DMS79 (cell line): ENCODE results near the gene SORT1.
A peak's percentile ranks its signal among the peaks of the same experiment; 100 is the strongest.
"Not testable (repeated sequence)": the region's sequence is repeated elsewhere in the genome, so short reads cannot be mapped to it uniquely, and the experiment has no call there.

Experiments
- DNase-seq: peaks from one replicate; lab custom pipeline; 2025; lab: John Stamatoyannopoulos, UW

The SORT1 gene

DNA sequence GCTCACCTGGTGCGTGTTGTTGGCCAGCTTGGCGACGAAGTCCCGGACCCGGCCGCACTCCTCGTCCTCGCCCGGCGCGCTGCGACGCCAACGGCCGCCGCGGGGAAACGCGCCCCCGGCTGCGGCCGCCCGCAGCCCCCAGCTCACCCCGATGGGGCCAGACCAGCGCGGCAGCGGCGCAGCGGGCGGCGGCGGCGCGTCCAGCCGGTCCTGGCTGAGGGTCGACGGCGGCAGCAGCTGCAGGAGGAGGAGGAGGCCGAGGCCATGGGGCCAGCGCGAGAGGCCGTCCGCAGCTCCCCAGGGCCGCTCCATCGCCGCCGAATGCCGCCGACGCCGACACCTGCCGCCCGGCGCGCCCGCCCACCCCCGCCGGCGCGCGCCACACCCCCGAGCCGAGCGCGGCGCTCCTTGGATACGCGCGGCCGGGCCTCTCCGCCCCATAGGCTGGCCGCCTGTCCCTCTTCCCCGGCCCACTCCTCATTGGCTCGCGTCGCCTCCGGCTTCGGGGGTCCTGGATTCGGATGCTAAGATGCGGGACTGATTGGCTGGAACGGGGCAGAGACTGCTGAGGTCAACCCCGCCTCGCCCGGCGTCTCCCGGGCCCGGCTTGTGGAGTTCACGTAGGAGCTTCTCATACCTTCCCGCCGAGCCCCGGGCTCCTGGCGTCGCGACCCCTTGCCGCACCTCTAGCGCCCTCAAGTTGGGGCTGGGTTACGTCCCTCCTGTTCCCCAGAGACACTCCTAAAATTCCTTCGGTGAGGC lies at the start of gene SORT1:
SORT1 (minus strand) TSS at position 338 of the 762 bp plus-strand sequence; CDS start at position 312, 26 bp downstream.
- DNase-seq: peak; percentile 95

DNA sequence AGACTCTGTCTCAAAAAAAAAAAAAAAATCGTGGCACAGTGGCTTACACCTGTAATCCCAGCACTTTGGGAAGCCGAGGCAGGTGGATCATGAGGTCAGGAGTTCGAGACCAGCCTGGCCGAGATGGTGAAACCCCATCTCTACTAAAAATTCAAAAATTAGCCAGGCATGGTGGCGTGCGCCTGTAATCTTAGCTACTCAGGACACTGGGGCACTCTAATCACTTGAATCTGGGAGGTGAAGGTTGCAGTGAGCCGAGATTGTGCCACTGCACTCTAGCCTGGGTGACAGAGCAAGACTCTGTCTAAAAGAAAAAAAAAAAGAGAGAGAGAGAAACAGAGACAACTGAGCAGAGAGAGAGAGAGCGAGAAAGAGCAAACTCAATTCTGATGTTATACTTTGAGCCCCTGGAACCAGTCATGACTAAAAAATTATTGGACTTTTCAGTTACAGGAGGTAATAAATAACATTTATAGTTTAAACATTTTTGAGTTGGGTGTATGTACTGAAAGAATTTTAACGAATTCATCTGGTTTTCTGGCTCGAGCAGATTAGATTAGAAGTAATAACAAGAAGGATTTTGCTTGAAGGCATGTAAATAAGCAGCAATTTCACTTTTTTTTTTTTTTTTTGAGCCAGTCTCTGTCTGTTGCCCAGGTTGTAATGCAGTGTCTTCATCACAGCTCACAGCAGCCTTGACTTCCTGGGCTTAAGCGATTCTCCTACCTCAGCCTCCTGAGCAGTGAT lies 48.4 kb upstream of the SORT1 start:
- not testable (repeated sequence) for DNase-seq

DNA sequence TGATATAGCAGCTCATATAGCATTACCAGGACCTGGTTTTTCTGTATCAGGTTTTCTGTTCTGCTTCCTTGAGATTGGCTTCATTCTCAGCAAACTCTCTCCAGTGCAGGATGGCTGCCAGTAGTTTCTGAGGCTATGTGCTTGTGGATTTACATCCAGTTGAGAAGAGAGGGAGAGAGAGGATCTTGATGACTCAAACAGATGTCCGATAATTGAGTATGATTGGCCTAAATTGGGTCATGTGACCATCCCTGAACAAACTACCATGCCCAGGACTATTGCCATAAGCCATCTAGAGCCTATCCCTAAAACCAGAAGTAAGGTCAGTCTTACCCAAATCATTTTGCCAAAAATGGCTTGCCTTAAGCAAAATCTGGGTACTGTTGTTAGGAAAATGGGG lies 46.6 kb upstream of the SORT1 start:
- DNase-seq: no peak

DNA sequence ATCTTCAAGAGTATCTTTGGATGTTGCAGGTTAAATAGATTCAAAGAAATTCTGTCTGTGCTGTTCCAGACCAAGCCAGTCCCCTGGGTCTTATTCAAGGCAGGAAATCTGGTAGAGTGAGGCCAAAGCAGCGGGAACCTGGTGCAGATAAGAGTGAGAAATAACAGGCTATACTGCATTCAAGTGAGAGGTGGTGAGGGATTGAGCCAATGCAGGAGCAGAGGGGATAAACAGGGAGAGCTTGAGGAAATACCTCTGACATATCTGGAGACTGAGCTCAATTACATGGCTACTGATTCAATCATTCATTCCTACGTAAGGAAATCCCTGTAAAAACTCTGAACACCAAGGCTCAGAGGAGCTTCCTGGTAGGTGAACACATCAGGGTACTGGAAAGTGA lies 45.8 kb upstream of the SORT1 start:
- no peak for DNase-seq

DNA sequence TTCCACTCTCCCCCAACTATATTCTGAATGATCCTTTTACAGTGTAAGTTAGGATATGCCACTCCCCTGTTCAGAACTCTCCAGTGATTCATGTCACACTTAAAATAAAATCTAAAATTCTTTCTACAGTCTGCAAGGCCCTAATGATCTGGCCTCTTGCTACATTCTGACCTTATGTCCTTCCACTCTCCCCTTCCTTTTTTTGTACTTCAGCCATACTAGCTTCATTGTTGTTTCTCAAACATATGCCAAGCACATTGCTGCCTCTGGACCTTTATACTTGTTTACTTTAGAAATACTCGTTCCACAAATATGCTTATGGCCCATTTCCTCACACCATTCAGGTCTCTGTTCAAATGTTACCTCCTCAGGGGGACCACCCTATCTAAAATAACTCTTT lies 43.4 kb upstream of the SORT1 start:
- DNase-seq: no peak

DNA sequence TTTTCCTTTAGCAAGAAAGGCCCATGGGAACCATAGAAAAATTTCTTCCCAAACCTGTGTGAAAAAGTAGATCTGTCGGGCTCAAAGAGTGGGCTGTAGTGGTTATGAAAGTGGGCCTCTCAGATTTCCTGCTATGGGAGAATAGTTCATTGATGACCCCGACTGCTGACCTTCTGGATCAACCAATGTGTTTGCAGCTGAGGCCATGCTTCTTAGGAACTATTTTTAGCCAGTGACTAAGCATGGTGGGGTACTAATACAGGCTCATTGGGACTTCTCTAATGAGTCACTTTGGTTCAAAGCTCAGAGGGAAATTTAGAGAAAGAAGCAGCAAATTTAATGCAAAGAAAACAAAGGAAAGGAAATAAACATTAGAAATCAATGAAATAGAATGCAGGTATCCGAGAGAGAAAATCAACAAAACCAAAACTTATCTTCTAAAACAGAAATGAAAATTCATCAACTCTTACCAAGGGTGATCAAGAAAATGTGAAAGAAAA lies 41.1 kb upstream of the SORT1 start:
- no peak for DNase-seq

DNA sequence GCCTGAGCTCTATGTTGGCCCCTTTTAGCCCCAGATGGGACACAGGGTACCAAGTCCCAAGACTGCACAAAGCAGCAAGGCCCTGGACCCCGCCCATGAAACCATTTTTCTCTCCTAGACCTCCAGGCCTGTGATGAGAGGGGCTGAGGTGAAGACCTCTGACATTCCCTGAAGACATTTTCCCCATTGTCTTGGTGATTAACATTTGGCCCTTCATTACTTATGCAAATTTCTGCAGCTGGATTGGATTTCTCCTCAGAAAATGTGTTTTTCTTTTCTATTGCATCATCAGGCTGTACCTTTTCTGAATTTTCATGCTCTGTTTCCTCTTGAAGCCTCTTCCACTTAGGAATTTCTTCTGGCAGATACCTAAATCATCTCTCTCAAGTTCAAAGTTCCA lies 36.8 kb upstream of the SORT1 start:
- DNase-seq: no peak

DNA sequence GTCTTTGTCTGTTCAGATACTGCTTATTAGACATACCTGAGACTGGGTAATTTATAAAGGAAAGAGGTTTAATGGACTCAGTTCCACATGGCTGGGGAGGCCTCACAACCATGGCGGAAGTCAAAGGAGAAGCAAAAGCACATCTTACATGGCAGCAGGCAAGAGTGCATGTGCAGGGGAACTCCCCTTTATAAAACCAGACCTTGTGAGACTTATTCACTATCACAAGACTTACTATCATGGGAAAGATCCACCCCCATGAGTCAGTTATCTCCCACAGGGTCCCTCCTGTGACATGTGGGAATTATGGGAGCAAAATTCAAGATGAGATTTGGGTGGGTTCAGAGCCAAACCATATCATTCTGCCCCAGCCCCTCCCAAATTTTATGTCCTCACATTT lies 35.6 kb upstream of the SORT1 start:
- no peak for DNase-seq

DNA sequence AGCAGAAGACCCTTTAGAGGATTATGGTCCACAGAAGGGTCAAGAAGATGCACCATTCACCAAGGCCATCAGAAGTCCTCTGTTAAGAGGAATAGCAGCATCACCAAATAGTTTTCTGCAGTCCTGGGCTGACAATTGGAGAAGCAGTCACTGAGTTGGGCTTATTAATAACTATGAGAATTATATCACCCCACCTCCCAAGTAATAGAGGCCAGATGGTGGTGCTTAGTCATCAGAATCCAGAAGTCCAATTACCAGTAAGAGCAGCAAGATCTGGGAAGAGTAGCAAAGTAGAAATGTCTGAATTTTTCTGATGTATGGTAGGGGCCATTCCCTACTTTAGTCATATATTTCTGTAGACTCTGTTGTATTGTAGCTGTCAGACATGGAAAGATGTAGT lies 34.6 kb upstream of the SORT1 start:
- DNase-seq: no peak

DNA sequence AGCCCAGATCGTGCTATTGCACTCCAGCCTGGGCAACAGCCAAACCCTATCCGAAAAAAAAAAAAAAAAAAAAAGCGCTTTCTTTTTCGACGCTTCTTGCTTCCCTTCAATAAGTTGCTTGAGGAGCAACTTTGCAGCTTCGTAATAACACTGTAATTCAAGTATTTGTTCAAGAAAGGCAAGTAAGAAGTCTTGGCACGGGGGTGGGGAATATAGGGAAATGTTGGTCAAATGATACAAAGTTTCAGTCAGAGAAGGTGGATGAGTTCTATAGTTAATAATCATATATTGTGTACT lies 29.4 kb upstream of the SORT1 start:
- no peak for DNase-seq

DNA sequence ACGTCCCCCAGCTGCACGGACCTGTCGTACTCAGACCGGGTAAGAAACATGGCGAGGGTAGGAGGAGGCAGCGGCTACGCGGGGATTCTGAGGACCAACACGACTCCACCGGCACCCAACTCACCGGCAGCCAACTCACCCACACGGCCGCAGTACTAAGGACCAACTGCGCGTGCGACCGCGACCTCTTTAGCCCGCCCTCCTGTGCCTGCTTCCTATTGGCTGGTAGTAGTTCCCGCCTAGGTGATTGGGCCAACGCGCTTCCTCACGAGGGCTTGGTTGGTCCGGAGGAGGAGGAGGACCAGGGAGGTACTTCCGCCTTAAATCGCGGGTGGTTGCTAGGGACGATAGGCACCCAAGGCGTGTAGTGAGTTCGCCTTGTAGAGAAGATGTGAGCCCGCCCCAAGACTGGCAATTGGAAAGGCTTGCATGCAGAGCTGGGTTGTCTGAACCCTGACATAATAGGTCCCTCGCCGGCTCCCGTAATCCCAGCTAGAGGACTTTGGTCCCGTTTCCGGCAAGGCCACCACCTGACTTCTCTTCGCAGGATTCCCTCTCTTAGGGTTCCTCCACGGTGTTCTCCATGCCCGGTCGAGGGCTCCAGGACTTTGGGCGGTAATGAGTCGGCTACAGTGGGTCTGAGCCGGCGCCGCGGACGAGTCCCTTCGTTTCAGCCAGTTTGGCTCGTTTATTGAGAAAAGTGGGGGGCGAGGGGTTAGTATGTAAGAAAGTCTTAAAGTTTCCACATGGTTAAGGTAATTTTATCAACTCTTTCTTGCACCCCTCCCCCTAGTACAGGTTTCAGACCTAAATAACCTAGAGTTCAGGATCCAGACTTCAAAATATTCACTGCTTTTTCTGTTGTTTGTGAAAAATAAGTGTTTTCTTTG lies 28.8 kb upstream of the SORT1 start, which contains the start of gene PSMA5:
PSMA5 (minus strand) TSS at position 168 of the 890 bp plus-strand sequence; CDS start at position 50, 118 bp downstream.
- DNase-seq: peak; percentile 99

DNA sequence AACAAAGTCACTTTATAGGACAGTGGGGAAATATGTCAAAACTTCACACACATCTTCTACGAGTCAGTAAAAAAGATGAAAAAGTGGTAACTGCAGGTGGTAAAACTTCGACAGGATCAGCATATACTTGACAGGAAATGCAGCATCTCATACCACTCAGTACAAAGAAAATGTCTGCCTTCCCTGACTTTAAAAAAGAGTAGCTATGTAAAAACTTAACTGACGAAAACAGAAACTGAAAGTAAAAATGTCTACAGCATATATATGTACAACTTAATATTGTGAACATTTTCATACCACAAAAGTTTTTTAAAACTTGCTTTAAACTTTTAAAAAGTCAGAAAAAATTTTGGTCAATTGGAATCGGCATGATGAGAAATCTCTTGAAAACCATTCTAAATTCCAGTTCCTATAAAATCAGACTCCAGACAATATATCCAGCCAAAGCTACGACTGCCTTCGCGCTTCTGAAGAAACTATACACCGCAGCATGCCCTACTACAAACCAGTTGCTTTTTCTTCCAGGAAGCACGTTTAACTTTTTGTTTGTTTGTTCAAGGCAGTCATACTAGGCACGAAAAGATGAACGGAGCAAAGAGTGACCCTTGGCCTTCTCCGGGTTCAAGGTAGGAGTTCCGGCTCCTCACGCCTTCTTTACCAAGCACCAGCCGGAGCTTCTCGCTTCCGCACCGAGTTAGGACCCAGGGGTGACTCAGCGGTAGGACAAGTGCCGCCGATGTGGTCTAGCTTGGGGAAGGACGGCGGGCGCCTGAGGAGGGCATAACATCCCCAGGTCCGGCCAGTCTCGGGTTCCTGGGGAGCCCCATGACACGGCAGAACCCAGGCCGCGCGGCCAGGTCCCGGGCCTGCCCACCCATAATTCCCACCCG lies 27.9 kb upstream of the SORT1 start:
- DNase-seq: peak; percentile 69

DNA sequence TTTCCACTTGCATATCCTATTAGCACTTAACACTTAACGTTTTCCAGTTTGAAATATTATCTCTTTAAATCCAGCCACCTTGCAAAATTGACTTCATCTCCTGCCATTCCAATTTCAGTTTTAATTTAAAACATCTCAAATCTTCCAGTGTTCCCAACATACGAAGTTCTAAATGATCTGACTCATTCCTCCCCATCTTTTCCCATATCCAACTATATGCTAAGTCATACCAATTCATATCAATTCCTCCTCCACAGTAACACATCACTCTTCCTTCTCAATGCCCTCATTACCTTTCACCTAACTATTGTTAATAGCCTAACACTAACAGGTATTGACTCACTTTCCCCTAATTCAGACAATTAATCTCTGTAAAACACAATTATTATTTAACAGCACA lies 25.8 kb upstream of the SORT1 start:
- DNase-seq: no peak

DNA sequence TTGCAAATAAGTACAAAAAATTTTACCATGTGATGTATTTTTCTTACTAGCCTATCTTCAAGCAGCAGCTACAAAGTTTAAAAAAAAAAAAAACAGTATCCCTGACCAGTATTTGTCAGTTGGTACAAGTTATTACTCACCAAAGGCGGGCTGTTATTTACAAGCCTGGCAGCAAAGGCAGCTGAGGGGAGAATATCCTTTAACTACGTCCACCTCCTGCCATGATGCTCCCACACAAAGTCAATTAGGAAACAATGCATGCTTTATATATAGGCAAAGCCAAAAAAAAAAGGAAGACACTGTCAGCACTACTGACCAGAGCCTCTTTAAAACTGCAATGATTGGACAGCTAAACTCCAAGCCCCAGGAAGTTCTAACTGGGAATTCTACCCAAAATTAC lies 14.8 kb upstream of the SORT1 start:
- DNase-seq: no peak

DNA sequence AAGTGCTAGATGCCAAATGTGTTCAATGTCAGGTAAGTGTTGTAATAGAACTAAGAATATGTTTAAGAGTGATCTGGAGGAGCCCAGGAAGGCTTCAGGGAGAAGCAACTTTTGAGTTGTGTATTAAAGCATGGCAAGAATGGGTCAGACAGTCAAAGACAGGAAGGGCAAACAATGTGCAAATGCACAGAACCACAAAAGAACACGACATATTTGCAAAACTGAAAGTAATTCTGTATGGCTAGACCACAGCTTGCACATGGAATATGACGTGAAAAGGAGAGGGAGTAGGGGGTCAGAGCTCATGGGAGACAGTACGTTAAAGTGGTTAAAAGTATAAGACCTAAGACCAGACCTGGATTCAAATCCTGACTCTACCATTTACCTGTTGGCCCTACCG lies 7.1 kb upstream of the SORT1 start:
- DNase-seq: no peak

DNA sequence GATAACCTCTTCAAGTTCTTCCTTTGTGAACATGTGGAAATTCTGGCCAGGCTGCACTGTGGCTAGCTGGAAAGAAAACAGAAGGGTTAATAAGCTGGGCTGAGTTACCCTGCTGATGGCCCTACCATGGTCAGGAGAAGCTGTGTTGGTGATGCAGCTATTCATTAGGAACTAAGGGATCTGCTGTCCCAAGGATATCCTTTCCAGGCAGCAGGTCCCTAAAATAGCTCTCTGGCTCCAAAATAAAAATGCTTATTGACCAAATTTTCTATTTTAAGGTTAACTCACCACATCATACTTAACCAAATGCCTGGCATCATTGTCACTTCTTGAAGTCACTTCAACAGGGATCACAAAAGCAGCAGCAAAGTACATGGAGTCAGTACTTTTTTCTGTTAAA lies 4.3 kb upstream of the SORT1 start:
- no peak for DNase-seq

DNA sequence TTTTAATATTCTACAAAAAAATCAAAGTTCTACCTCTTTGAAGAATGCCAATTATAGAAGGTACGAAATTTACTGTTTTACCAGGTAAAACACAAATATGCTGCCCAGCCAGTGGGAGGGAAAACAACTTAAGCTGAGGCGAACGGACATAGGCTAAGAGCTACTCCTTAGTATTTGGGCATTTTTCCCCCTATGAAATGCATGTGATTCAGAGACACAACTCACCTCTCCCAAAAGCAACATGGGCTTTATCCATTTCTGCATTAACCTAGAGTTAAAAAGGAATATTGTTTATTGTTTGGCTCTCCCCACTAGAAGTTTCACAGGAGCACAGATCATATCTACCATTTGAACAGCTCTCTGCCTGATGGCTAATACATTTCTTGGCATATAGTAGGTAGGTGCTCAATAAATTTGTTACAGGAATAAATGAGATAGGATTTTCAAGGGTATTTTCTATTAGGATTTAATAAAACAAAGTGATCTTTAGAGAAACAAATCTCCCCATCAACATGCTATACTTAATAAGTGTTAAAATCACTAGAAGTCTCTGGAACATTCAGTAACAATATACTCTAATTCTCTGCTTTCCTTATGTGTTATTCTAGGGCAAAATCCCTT lies 2.4 kb upstream of the SORT1 start:
- no peak for DNase-seq

DNA sequence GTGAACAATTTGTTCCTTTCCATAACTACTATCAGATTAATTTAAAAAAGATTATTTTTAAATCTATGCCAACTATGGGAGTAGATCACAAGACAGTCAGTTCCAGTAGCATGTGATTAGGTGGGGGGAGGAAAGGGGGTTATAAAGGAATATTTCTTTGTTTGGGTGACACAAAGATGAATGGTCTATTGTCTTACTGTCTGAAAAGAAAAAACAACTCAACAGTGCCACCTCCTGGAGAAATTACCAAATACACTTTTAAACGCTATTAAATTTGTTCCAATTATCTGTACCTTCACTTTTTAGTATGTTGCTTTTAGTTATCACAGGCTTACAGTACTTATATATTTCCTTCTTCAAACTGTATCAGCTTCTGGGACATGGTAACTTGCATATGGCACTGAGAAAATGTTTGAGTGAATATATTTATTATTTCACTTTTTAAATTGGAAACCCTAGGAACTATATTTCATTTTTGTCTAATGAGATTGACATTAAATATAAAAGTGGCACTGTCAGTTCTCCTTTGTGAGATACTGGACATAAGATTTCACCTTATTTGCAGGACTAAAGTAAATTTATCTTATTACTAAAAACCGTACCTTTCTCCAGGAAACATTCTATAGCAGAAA lies 1.7 kb upstream of the SORT1 start:
- DNase-seq: peak; percentile 27

DNA sequence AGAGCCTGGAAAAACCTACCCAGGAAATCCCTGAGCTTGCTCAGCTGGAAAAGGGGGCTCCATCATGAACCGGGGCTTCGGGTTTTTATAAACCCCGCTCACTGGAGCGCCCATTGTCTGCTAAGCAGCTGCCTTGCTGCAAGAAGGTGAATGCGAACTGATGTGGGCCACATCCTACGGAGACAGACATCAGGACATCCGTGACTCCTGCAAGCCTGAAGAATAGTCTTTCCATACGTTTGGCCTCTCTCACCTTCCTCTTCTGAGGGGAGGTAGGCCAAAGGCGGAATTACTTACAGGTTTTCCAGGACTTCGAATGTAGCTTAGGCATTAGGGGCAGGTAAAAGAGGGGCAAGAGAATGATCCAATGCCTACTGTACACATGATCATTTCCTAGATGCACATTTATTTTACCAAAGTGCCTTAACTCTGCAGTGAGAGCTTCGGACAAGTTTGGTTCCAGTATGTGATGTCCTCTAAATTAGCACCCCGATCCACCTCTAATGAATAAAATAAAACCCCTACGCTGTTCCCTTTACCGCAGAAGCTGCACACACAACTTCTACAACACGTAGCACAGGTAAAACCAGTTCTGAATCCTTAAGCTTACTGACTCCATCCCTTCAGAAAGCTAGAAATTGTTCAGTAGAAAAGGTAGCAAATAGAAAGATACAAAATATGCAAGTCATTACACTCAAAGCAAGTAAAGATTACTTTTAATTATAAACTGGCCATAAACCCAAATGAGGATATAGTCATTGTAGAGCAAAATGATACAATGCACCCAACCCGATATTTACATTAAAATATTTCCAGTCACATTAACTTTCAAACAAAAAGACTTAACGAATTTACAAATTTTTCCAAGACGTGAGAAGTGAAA lies 866 bp upstream of the SORT1 start:
- DNase-seq: peak; percentile 43
